Panc1 (cell line): ENCODE results near the gene CIP2A.
A peak's percentile ranks its signal among the peaks of the same experiment; 100 is the strongest.

Experiments
- CTCF ChIP-seq: fragments of 450-650 bp; IDR thresholded peaks from 2 replicates; pipeline ENCODE4 v1.5.1; 2017; ENCODE audit warnings: mild to moderate bottlenecking
- POLR2AphosphoS5 ChIP-seq: IDR thresholded peaks from 2 replicates; pipeline ENCODE4 v1.6.1; 2012; ENCODE audit warnings: mild to moderate bottlenecking, low read depth, low read length, moderate library complexity
- REST ChIP-seq, 2 experiments: IDR thresholded peaks; 2 replicates each; pipeline ENCODE4 v1.6.1; 2011 to 2012; ENCODE audit warnings: low read depth in 2 of 2, control low read depth in 1 of 2, low read length in 1 of 2, mild to moderate bottlenecking in 1 of 2, moderate library complexity in 1 of 2; ENCODE audit not compliant: insufficient read depth in 1 of 2
- SIN3A ChIP-seq: IDR thresholded peaks from 2 replicates; pipeline ENCODE4 v1.6.1; 2012; ENCODE audit warnings: low read depth, mild to moderate bottlenecking, low read length, moderate library complexity, borderline replicate concordance; ENCODE audit not compliant: insufficient read depth
- TCF7L2 ChIP-seq: IDR thresholded peaks from 2 replicates; pipeline ENCODE4 v1.6.1; 2011; ENCODE audit warnings: mild to moderate bottlenecking, low read depth, low read length, inconsistent platforms

- TF ChIP-seq CTCF (no peak), SIN3A (0 out of 2 replicates have a peak, but pooled peaks have one; percentile 36), REST (IDR thresholded peaks at IDR 0.05; ENCODE audit: insufficient read depth in 1 of 2, low read depth in 2 of 2, low read length in 1 of 2) (no peak), POLR2AphosphoS5 (no peak), TCF7L2 (no peak)
These were observed 723 bp upstream of the CIP2A start for GRCh38 chr3:108589998-108590323.
